Astrocyte (in vitro differentiated cells and primary cell): ENCODE data around the gene ELP4. TPM values are rescaled to one million over a fixed set of nuclear protein-coding genes. Genes with fewer than 3 reads are reported as not detected.

ENCODE experiments used
- DNase-seq: peaks from one replicate; pipeline ENCODE4 v3.0.0-alpha.2; 2010; ENCODE audit warnings: low read depth
- FAIRE-seq: peaks from 2 replicates; lab custom pipeline; 2011; peaks lifted over from hg19 to GRCh38; lab: Jason Lieb, UNC
- H2AFZ ChIP-seq: 2 replicates; pipeline ENCODE4 v1.6.0; 2012; ENCODE audit warnings: low read depth, low read length, inconsistent platforms
- H3K27ac ChIP-seq: 2 replicates; pipeline ENCODE4 v1.5.1; 2011; ENCODE audit warnings: low read depth, low read length, inconsistent platforms
- H3K27me3 ChIP-seq: 2 replicates; pipeline ENCODE4 v1.6.0; 2011; ENCODE audit warnings: low read length, inconsistent platforms; ENCODE audit not compliant: insufficient read depth
- H3K36me3 ChIP-seq: 2 replicates; pipeline ENCODE4 v1.5.1; 2011; ENCODE audit warnings: low read length, inconsistent platforms; ENCODE audit not compliant: insufficient read depth
- H3K4me1 ChIP-seq: 2 replicates; pipeline ENCODE4 v1.5.1; 2011; ENCODE audit warnings: low read length, inconsistent platforms; ENCODE audit not compliant: insufficient read depth
- H3K4me2 ChIP-seq: 2 replicates; pipeline ENCODE4 v1.6.0; 2012; ENCODE audit warnings: low read length, inconsistent platforms
- H3K4me3 ChIP-seq: 2 replicates; pipeline ENCODE4 v1.5.1; 2011; ENCODE audit warnings: low read depth, mild to moderate bottlenecking, low read length, inconsistent platforms; ENCODE audit not compliant: insufficient read depth
- H3K79me2 ChIP-seq: 2 replicates; pipeline ENCODE4 v1.6.0; 2012; ENCODE audit warnings: mild to moderate bottlenecking, low read length, inconsistent platforms; ENCODE audit not compliant: insufficient read depth
- H3K9ac ChIP-seq: 2 replicates; pipeline ENCODE4 v1.6.0; 2012; ENCODE audit warnings: mild to moderate bottlenecking, low read length, inconsistent platforms
- H3K9me3 ChIP-seq: 2 replicates; pipeline ENCODE4 v1.5.1; 2012; ENCODE audit warnings: low read depth, mild to moderate bottlenecking, low read length, inconsistent platforms; ENCODE audit not compliant: insufficient read depth
- H4K20me1 ChIP-seq: 2 replicates; pipeline ENCODE4 v1.6.0; 2012; ENCODE audit warnings: low read length, inconsistent platforms; ENCODE audit not compliant: insufficient read depth
- H3K27ac Mint-ChIP-seq: one replicate; pipeline ENCODE4 v1.8.0; 2021; ENCODE audit warnings: mild to moderate bottlenecking, mixed read lengths; ENCODE audit not compliant: unreplicated experiment
- H3K27me3 Mint-ChIP-seq: one replicate; pipeline ENCODE4 v1.8.0; 2021; ENCODE audit warnings: low read depth, mixed read lengths; ENCODE audit not compliant: unreplicated experiment
- H3K36me3 Mint-ChIP-seq: one replicate; pipeline ENCODE4 v1.8.0; 2021; ENCODE audit warnings: low read depth, mixed read lengths; ENCODE audit not compliant: unreplicated experiment
- H3K4me1 Mint-ChIP-seq: one replicate; pipeline ENCODE4 v1.8.0; 2021; ENCODE audit warnings: low read depth, mixed read lengths; ENCODE audit not compliant: unreplicated experiment
- H3K4me3 Mint-ChIP-seq: one replicate; pipeline ENCODE4 v1.8.0; 2021; ENCODE audit warnings: mild to moderate bottlenecking, moderate library complexity, mixed read lengths; ENCODE audit not compliant: unreplicated experiment
- H3K9me3 Mint-ChIP-seq: one replicate; pipeline ENCODE4 v1.8.0; 2021; ENCODE audit warnings: mild to moderate bottlenecking, mixed read lengths; ENCODE audit not compliant: unreplicated experiment
- EZH2 ChIP-seq: IDR thresholded peaks from 2 replicates; pipeline ENCODE4 v1.6.1; 2012; ENCODE audit warnings: mild to moderate bottlenecking, low read length, inconsistent platforms; ENCODE audit not compliant: insufficient read depth
- total RNA-seq: library from RNA; stranded (reverse); gene quantifications from 2 replicates; pipeline ENCODE4 v1.2.1, GENCODE V29; 2021
- TF ChIP-seq, protein P1 (sequence below): IDR thresholded peaks from 2 replicates; pipeline ENCODE4 v1.5.1; 2011; ENCODE audit warnings: low read depth, mild to moderate bottlenecking, inconsistent platforms, low read length, moderate library complexity; ENCODE audit not compliant: insufficient read depth

The ELP4 gene
- total RNA-seq, 1 donor from 2014 or later = 12.9 TPM

DNA sequence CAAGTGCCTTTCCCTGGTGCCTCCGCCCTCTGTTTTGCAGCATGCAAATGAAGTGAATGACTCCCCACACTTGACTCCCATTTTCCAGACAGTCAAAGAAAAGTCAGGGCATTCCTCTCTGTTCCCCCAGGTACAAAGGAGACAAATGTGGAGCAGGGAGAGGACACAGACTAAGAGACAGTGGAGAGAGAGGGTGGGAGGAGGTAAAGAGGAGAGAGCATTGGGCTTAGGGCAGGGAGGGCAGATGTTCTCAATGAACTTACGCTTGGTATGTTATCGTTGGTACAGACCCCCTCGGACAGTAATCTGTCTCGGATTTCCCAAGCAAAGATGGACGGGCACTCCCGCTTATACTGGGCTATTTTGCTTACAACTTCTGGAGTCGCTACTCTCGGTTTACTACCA is 291.7 kb downstream of the ELP4 start:
- Mint-ChIP-seq H3K4me3 (no peak overlapping the region), H3K27me3 (peaks cover 80% of the 10 kb centered on the region), H3K9me3 (peaks cover 38% of the 10 kb centered on the region), H3K36me3 (peaks cover 9% of the 10 kb centered on the region), H3K4me1 (peaks cover 2% of the 10 kb centered on the region), H3K27ac (peak overlapping the region; percentile 41)
- TF ChIP-seq EZH2 = no peak
- TF ChIP-seq, protein P1, sequence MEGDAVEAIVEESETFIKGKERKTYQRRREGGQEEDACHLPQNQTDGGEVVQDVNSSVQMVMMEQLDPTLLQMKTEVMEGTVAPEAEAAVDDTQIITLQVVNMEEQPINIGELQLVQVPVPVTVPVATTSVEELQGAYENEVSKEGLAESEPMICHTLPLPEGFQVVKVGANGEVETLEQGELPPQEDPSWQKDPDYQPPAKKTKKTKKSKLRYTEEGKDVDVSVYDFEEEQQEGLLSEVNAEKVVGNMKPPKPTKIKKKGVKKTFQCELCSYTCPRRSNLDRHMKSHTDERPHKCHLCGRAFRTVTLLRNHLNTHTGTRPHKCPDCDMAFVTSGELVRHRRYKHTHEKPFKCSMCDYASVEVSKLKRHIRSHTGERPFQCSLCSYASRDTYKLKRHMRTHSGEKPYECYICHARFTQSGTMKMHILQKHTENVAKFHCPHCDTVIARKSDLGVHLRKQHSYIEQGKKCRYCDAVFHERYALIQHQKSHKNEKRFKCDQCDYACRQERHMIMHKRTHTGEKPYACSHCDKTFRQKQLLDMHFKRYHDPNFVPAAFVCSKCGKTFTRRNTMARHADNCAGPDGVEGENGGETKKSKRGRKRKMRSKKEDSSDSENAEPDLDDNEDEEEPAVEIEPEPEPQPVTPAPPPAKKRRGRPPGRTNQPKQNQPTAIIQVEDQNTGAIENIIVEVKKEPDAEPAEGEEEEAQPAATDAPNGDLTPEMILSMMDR = no peak
- FAIRE-seq (no peak), DNase-seq (no peak)
- H3K27ac ChIP-seq = no peak overlapping the region
- H4K20me1 ChIP-seq = peaks cover 8% of the 10 kb centered on the region
- no peak overlapping the region for H3K9ac ChIP-seq
- H3K79me2 ChIP-seq = peaks cover 73% of the 10 kb centered on the region
- H3K27me3 ChIP-seq = peaks cover 59% of the 10 kb centered on the region
- peaks cover 26% of the 10 kb centered on the region for H3K4me1 ChIP-seq
- H3K4me3 ChIP-seq = no peak overlapping the region
- peak overlapping the region; percentile 45 for H3K4me2 ChIP-seq
- no peaks in the 10 kb centered on the region for H3K9me3 ChIP-seq
- H2AFZ ChIP-seq = no peak overlapping the region
- peaks cover 2% of the 10 kb centered on the region for H3K36me3 ChIP-seq

DNA sequence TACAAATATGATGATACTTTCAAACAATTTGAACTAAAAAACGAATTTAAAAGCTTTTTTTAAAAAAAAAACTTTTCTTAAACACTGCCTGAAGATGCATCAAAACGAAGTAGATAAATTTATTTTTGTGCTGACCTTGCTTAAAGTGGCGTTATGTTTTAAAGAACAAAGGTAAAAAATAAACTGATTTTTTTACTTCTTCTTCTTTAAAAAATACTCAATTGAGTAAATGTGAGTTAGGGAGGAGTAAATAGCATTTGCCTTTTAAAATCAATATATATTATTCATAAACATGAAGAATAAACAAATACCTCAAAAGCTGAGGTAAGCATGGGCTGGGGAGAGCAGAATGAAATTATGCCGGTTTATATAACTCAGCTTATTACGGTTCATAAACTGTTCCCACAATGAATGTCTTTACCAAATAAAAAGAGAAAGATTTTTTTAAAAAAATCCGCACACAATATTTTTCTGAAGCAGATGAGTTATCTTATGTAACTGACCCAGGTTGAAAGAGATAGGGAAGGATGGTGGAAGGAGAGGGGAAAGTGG is 292.5 kb downstream of the ELP4 start:
- Histone ChIP-seq H3K4me2 (no peak overlapping the region), H3K27ac (no peak overlapping the region), H3K27me3 (peaks cover 62% of the 10 kb centered on the region), H2AFZ (no peak overlapping the region), H3K36me3 (peaks cover 2% of the 10 kb centered on the region), H3K4me3 (no peak overlapping the region), H4K20me1 (peaks cover 8% of the 10 kb centered on the region), H3K79me2 (peaks cover 75% of the 10 kb centered on the region), H3K9ac (no peak overlapping the region), H3K9me3 (no peaks in the 10 kb centered on the region), H3K4me1 (peaks cover 34% of the 10 kb centered on the region)
- Mint-ChIP-seq H3K27me3 (peaks cover 81% of the 10 kb centered on the region), H3K4me3 (no peak overlapping the region), H3K9me3 (peaks cover 46% of the 10 kb centered on the region), H3K4me1 (peaks cover 2% of the 10 kb centered on the region), H3K27ac (no peak overlapping the region), H3K36me3 (peaks cover 9% of the 10 kb centered on the region)
- DNase-seq (no peak), FAIRE-seq (no peak)
- TF ChIP-seq EZH2 = no peak
- TF ChIP-seq, protein P1 = no peak

DNA sequence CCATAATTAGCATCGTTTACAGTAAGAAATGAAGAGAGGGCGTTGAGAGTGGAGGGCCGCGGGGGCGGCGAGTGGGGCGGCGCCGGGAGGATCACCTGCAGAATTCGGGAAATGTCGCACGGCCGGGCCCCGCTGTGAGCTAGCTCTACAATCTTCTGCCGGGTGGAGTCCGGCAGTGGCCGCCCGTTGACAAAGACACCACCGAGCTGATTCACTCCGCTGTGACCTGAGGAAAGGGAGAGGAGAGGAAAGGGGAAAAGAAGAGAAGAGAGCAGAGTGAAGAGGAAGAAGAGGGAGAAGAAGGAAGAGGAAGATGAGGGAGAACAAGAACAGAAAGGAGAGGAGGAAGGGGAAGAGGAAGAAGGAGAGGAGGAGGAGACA is 293.0 kb downstream of the ELP4 start:
- Histone ChIP-seq H3K9ac (peak overlapping the region; percentile 92), H3K9me3 (no peaks in the 10 kb centered on the region), H3K27me3 (peaks cover 63% of the 10 kb centered on the region), H3K4me3 (peak overlapping the region; percentile 47), H3K4me1 (peaks cover 34% of the 10 kb centered on the region), H2AFZ (no peak overlapping the region), H4K20me1 (peaks cover 8% of the 10 kb centered on the region), H3K36me3 (peaks cover 2% of the 10 kb centered on the region), H3K79me2 (peaks cover 79% of the 10 kb centered on the region), H3K4me2 (peak overlapping the region; percentile 99), H3K27ac (no peak overlapping the region)
- Mint-ChIP-seq H3K27me3 (peaks cover 81% of the 10 kb centered on the region), H3K9me3 (peaks cover 46% of the 10 kb centered on the region), H3K4me3 (no peak overlapping the region), H3K4me1 (peaks cover 2% of the 10 kb centered on the region), H3K36me3 (peaks cover 9% of the 10 kb centered on the region), H3K27ac (no peak overlapping the region)
- TF ChIP-seq, protein P1 = no peak
- no peak for TF ChIP-seq EZH2
- FAIRE-seq = no peak
- DNase-seq = no peak
